ENCODE measurements around the gene TUG1.

TUG1 gene

DNA sequence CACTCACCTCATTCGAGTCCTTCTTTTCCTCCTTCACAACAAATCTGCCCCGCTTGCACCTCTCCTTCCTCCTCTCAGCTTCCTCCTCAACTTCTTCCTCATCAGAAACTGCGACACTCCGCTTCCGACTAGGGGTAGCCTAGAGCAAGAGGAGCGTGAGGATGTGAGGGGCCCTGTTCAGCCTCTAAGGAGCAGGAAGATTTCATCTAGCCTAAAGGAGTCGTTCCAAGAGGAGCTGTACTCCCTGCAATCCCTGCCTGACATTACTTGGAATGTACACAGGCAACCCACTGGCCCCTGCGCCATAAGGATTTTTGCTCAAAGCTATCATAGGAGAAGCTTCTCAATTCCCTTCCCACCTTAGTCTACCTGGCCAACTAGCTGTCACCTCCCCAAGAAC lies 35.0 kb upstream of the TUG1 start:
- DNase-seq (ENCODE audit: low read depth): no peak
- no peak overlapping the region for H3K4me3 ChIP-seq (ENCODE audit: low read depth, low read length)
- TF ChIP-seq, protein P1, sequence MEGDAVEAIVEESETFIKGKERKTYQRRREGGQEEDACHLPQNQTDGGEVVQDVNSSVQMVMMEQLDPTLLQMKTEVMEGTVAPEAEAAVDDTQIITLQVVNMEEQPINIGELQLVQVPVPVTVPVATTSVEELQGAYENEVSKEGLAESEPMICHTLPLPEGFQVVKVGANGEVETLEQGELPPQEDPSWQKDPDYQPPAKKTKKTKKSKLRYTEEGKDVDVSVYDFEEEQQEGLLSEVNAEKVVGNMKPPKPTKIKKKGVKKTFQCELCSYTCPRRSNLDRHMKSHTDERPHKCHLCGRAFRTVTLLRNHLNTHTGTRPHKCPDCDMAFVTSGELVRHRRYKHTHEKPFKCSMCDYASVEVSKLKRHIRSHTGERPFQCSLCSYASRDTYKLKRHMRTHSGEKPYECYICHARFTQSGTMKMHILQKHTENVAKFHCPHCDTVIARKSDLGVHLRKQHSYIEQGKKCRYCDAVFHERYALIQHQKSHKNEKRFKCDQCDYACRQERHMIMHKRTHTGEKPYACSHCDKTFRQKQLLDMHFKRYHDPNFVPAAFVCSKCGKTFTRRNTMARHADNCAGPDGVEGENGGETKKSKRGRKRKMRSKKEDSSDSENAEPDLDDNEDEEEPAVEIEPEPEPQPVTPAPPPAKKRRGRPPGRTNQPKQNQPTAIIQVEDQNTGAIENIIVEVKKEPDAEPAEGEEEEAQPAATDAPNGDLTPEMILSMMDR (conservative IDR thresholded peaks at IDR 0.05; ENCODE audit: low read depth, low read length): no peak

DNA sequence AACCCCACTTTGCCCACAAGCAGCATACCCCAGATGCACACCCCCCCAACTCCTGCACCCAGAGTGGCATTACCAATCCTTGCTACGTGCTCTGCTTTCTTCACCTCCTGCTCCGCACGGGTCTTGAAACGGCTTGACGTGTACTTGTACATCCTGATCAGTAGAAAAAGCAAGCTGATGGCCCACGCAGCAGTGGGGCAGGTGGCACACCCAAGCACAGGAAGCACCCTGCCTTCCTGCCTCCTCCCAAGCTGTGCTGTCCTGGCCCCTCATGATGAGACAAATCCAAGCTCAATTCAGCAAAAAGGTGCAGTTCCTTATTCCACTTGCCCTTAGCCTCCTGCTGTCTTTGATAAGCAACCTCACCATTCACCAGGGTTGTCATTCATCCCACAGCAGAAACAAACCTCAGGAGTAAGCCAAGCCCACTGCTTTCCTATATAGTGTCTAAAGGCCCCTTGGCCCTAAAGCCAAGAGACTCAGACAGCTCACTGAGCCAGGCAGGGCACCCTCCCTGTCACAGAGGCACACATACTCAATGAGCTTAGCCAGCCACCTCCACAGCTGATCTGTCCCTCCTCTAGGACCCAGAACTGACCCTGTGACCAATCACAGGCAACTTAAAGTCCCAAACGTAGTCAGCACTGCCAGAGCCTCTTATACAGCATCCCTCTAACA lies 28.2 kb upstream of the TUG1 start:
- no peak for DNase-seq (ENCODE audit: low read depth)
- TF ChIP-seq, protein P1 (conservative IDR thresholded peaks at IDR 0.05; ENCODE audit: low read depth, low read length): no peak
- no peak overlapping the region for H3K4me3 ChIP-seq (ENCODE audit: low read depth, low read length)

- TF ChIP-seq, protein P1 (conservative IDR thresholded peaks at IDR 0.05; ENCODE audit: low read depth, low read length): no peak
- DNase-seq (ENCODE audit: low read depth): no peak
- no peak overlapping the region for H3K4me3 ChIP-seq (ENCODE audit: low read depth, low read length)
These were observed 27.7 kb upstream of the TUG1 start for GRCh38 chr22:30941363-30941740.

DNA sequence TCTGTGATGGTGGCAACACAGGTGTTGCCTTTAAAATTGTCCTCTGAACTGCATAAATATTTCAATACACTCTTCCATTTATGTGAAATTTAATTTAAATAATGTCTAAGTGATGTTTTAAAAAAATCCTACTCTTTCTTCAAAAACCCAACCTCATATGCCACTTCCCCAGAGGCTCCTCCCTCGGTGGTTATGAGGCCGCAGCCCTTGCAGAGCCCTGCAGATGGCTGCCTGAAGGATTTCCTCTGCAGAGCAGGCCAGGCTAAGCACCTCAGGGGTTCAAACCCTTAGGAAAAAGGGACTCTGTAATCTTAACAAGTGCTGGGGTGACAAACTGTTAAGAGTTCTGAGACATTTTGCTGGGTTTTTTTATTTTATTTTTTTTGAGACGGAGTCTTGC lies 25.7 kb upstream of the TUG1 start:
- no peak for DNase-seq (ENCODE audit: low read depth)
- H3K4me3 ChIP-seq (ENCODE audit: low read depth, low read length): no peak overlapping the region
- TF ChIP-seq, protein P1 (conservative IDR thresholded peaks at IDR 0.05; ENCODE audit: low read depth, low read length): no peak

- no peak for DNase-seq (ENCODE audit: low read depth)
- H3K4me3 ChIP-seq (ENCODE audit: low read depth, low read length): no peak overlapping the region
- TF ChIP-seq, protein P1 (conservative IDR thresholded peaks at IDR 0.05; ENCODE audit: low read depth, low read length): no peak
These were observed 24.1 kb upstream of the TUG1 start for GRCh38 chr22:30944986-30945385.

GRCh38 chr22:30945653-30946052 lies 23.4 kb upstream of the TUG1 start:
- no peak overlapping the region for H3K4me3 ChIP-seq (ENCODE audit: low read depth, low read length)
- DNase-seq (ENCODE audit: low read depth): no peak
- TF ChIP-seq, protein P1 (conservative IDR thresholded peaks at IDR 0.05; ENCODE audit: low read depth, low read length): no peak

GRCh38 chr22:30946354-30946753 lies 22.7 kb upstream of the TUG1 start:
- TF ChIP-seq, protein P1 (conservative IDR thresholded peaks at IDR 0.05; ENCODE audit: low read depth, low read length): no peak
- DNase-seq (ENCODE audit: low read depth): no peak
- no peak overlapping the region for H3K4me3 ChIP-seq (ENCODE audit: low read depth, low read length)

All from choroid plexus epithelial cell (primary cell).